ENCODE data around the gene CCDC107.

Gene CCDC107

GRCh38 chr9:35700031-35700430, 41.9 kb downstream of the CCDC107 start:
- in situ Hi-C loops (cut with MboI; ENCODE audit: low sequenced_read_pairs): loop anchor here (25.0 kb wide), 1 partner anchor 638 kb away; the partner anchor contains the start of gene VCP

- in situ Hi-C loops (cut with MboI; ENCODE audit: low sequenced_read_pairs): loop anchor here (25.0 kb wide), 1 partner anchor 639 kb away; the partner anchor contains the start of gene VCP
Observed at GRCh38 chr9:35700942-35701341, 42.9 kb downstream of the CCDC107 start.

- in situ Hi-C loops (cut with MboI; ENCODE audit: low sequenced_read_pairs): loop anchor here (25.0 kb wide), 1 partner anchor 640 kb away; the partner anchor contains the start of gene VCP
Observed at GRCh38 chr9:35702696-35703095, 44.6 kb downstream of the CCDC107 start.

GRCh38 chr9:35703906-35704672, 46.0 kb downstream of the CCDC107 start:
- in situ Hi-C loops (cut with MboI; ENCODE audit: low sequenced_read_pairs): loop anchor here (25.0 kb wide), 1 partner anchor 642 kb away; the partner anchor contains the start of gene VCP

GRCh38 chr9:35705372-35705771, 47.3 kb downstream of the CCDC107 start:
- in situ Hi-C loops (cut with MboI; ENCODE audit: low sequenced_read_pairs): loop anchor here (25.0 kb wide), 1 partner anchor 643 kb away; the partner anchor contains the start of gene VCP

GRCh38 chr9:35705836-35706430, 47.8 kb downstream of the CCDC107 start:
- in situ Hi-C loops (cut with MboI; ENCODE audit: low sequenced_read_pairs): loop anchor here (25.0 kb wide), 1 partner anchor 644 kb away; the partner anchor contains the start of gene VCP

GRCh38 chr9:35706951-35707350, 48.9 kb downstream of the CCDC107 start:
- in situ Hi-C loops (cut with MboI; ENCODE audit: low sequenced_read_pairs): loop anchor here (25.0 kb wide), 1 partner anchor 645 kb away; the partner anchor contains the start of gene VCP

GRCh38 chr9:35708146-35708545, 50.1 kb downstream of the CCDC107 start:
- in situ Hi-C loops (cut with MboI; ENCODE audit: low sequenced_read_pairs): loop anchor here (25.0 kb wide), 1 partner anchor 646 kb away; the partner anchor contains the start of gene VCP

GRCh38 chr9:35710818-35711500, 52.9 kb downstream of the CCDC107 start:
- in situ Hi-C loops (cut with MboI; ENCODE audit: low sequenced_read_pairs): loop anchor here (25.0 kb wide), 1 partner anchor 649 kb away; the partner anchor contains the start of gene VCP

All from HL-60/S4 treated with phorbol 12-myristate 13-acetate at 8.2 ng/mL for 4 days and 3 days (cell line).